IMR-90 (cell line): ENCODE results near the gene ATG10. TPM values are rescaled to one million over a fixed set of nuclear protein-coding genes. Genes with fewer than 3 reads are reported as not detected.

Source experiments
- ATAC-seq: fragments of 200-7000 bp; cut with Tn5 transposase; 2 replicates; pipeline ENCODE4 v1.9.1; 2020; ENCODE audit warnings: low read depth, mild to moderate bottlenecking, moderate library complexity
- BruUV-seq: library from RNA; stranded (reverse); fragments of 400-500 nt; replicated peaks from 2 replicates; lab custom pipeline; 2021; lab: Mats Ljungman, UMichigan
- CTCF ChIA-PET: fragments of 300-600 bp; formaldehyde crosslinking; extraction: SDS; loops from one replicate; lab custom pipeline; 2021; ENCODE audit warnings: antibody characterized with exemption; lab: Yijun Ruan, JAX
- POLR2A ChIA-PET: fragments of 300-600 bp; sonication (Branson Sonifier 250); formaldehyde crosslinking; loops from one replicate; lab custom pipeline; 2022; ENCODE audit warnings: antibody characterized with exemption; ENCODE audit not compliant: unreplicated experiment; lab: Charles Lee
- DNase-seq: peaks from one replicate; pipeline ENCODE4 v3.0.0; 2013
- H2AFZ ChIP-seq: replicated peaks from 2 replicates; pipeline ENCODE3; 2013; ENCODE audit warnings: low read length, mild to moderate bottlenecking; ENCODE audit not compliant: poor library complexity
- H2AK5ac ChIP-seq: 2 replicates; pipeline ENCODE4 v1.6.1; 2013; ENCODE audit warnings: low read depth, low read length, inconsistent platforms
- H2AK9ac ChIP-seq: replicated peaks from 2 replicates; pipeline ENCODE3; 2013; ENCODE audit warnings: mild to moderate bottlenecking, low read depth, low read length, moderate library complexity; ENCODE audit not compliant: poor library complexity
- H2BK120ac ChIP-seq: 2 replicates; pipeline ENCODE4 v1.6.1; 2013; ENCODE audit warnings: low read depth, low read length, inconsistent platforms
- H2BK15ac ChIP-seq: 3 replicates; pipeline ENCODE4 v1.6.1; 2013; ENCODE audit warnings: low read depth, low read length, inconsistent platforms
- H2BK20ac ChIP-seq: 2 replicates; pipeline ENCODE4 v1.6.1; 2013; ENCODE audit warnings: low read depth, mild to moderate bottlenecking, inconsistent platforms, low read length, moderate library complexity
- H2BK5ac ChIP-seq: 2 replicates; pipeline ENCODE4 v1.6.1; 2013; ENCODE audit warnings: mild to moderate bottlenecking, low read depth, low read length, inconsistent platforms; ENCODE audit not compliant: poor library complexity, severe bottlenecking
- H3K14ac ChIP-seq: replicated peaks from 2 replicates; pipeline ENCODE4 v1.6.1; 2013; ENCODE audit warnings: low read depth, low read length, inconsistent platforms
- H3K18ac ChIP-seq: 2 replicates; pipeline ENCODE4 v1.6.1; 2013; ENCODE audit warnings: low read depth, low read length, control low read depth
- H3K23ac ChIP-seq: 2 replicates; pipeline ENCODE4 v1.6.1; 2013; ENCODE audit warnings: low read depth, low read length, inconsistent platforms
- H3K27ac ChIP-seq: 2 replicates; pipeline ENCODE4 v1.5.1; 2013; ENCODE audit warnings: mild to moderate bottlenecking, control low read depth, low read length; ENCODE audit not compliant: insufficient read depth
- H3K27me3 ChIP-seq: 2 replicates; pipeline ENCODE4 v1.6.1; 2013; ENCODE audit warnings: low read length; ENCODE audit not compliant: control insufficient read depth, insufficient read depth
- H3K36me3 ChIP-seq: 2 replicates; pipeline ENCODE4 v1.6.1; 2013; ENCODE audit warnings: low read length, mixed read lengths; ENCODE audit not compliant: control insufficient read depth, insufficient read depth
- H3K4ac ChIP-seq: 2 replicates; pipeline ENCODE4 v1.6.1; 2013; ENCODE audit warnings: low read depth, low read length, inconsistent platforms
- H3K4me1 ChIP-seq: 2 replicates; pipeline ENCODE4 v1.6.1; 2013; ENCODE audit warnings: low read length, mixed read lengths; ENCODE audit not compliant: control insufficient read depth, insufficient read depth
- H3K4me2 ChIP-seq: 2 replicates; pipeline ENCODE4 v1.6.1; 2013; ENCODE audit warnings: low read depth, mild to moderate bottlenecking, control low read depth, low read length, moderate library complexity
- H3K4me3 ChIP-seq: 2 replicates; pipeline ENCODE4 v1.5.1; 2013; ENCODE audit warnings: low read depth, mild to moderate bottlenecking, control low read depth, low read length, moderate library complexity; ENCODE audit not compliant: insufficient read depth
- H3K56ac ChIP-seq: 2 replicates; pipeline ENCODE4 v1.6.1; 2013; ENCODE audit warnings: low read length, inconsistent platforms; ENCODE audit not compliant: insufficient read depth; ENCODE audit errors: extremely low read depth
- H3K79me1 ChIP-seq, 2 experiments: 2 replicates each; pipeline ENCODE4 v1.6.1; 2013; ENCODE audit warnings: low read length in 2 of 2, inconsistent platforms in 1 of 2, low read depth in 1 of 2
- H3K9ac ChIP-seq: 2 replicates; pipeline ENCODE4 v1.6.1; 2013; ENCODE audit warnings: low read depth, low read length, control low read depth
- H3K9me1 ChIP-seq: 2 replicates; pipeline ENCODE4 v1.6.1; 2013; ENCODE audit warnings: low read length, inconsistent platforms; ENCODE audit not compliant: insufficient read depth
- H3K9me3 ChIP-seq: 2 replicates; pipeline ENCODE4 v1.6.1; 2013; ENCODE audit warnings: low read length; ENCODE audit not compliant: control insufficient read depth, insufficient read depth
- H4K20me1 ChIP-seq: 2 replicates; pipeline ENCODE4 v1.6.1; 2013; ENCODE audit warnings: low read length, inconsistent platforms; ENCODE audit not compliant: insufficient read depth
- H4K5ac ChIP-seq: 2 replicates; pipeline ENCODE4 v1.6.1; 2013; ENCODE audit warnings: mild to moderate bottlenecking, low read depth, low read length, control low read depth
- H4K8ac ChIP-seq, 2 experiments: 2 replicates each; pipeline ENCODE4 v1.6.1; 2013; ENCODE audit warnings: low read depth in 2 of 2, low read length in 2 of 2, control low read depth in 1 of 2, inconsistent platforms in 1 of 2
- H4K91ac ChIP-seq: 2 replicates; pipeline ENCODE4 v1.6.1; 2013; ENCODE audit warnings: low read depth, low read length, inconsistent platforms; ENCODE audit not compliant: insufficient read depth
- ELK1 ChIP-seq: fragments of 150-350 bp; IDR thresholded peaks from 2 replicates; pipeline ENCODE4 v1.6.1; 2016; ENCODE audit warnings: low read depth, mild to moderate bottlenecking, low read length, moderate library complexity, borderline replicate concordance
- MXI1 ChIP-seq: IDR thresholded peaks from 2 replicates; pipeline ENCODE4 v1.6.1; 2012; ENCODE audit warnings: low read depth, mild to moderate bottlenecking, low read length, moderate library complexity, borderline replicate concordance
- NFE2L2 ChIP-seq: fragments of 150-350 bp; IDR thresholded peaks from 2 replicates; pipeline ENCODE4 v1.6.1; 2016; ENCODE audit warnings: low read depth, mild to moderate bottlenecking, low read length
- POLR2A ChIP-seq: IDR thresholded peaks from 2 replicates; pipeline ENCODE4 v1.6.1; 2012; ENCODE audit warnings: mild to moderate bottlenecking, low read depth, low read length
- WGBS, 2 experiments: methylation state at CpG; one replicate each; pipeline versions ENCODE4 v1.1.5 to v1.1.7; 2013; ENCODE audit warnings: missing lambda C conversion rate in 2 of 2; ENCODE audit not compliant: insufficient read length in 1 of 2; ENCODE audit errors: extremely low coverage in 2 of 2; 5-methylcytosine and 5-hydroxymethylcytosine counted together
- dilution Hi-C: fragments of 300-500 bp; cut with HindIII; formaldehyde crosslinking; loops from one replicate; pipeline ENCODE4 v1.14.3; 2018; ENCODE audit warnings: low sequenced_read_pairs; ENCODE audit not compliant: unreplicated experiment
- in situ Hi-C: fragments of 300-500 bp; cut with MboI; formaldehyde crosslinking; loops from 3 replicates; pipeline ENCODE4 v1.14.3; 2019; ENCODE audit warnings: low sequenced_read_pairs, inconsistent platforms, mixed read lengths
- intact Hi-C: fragments of 100-400 bp; cut with micrococcal nuclease; formaldehyde crosslinking; loops from 2 replicates; pipeline ENCODE4 v1.10.0; 2022
- polyA plus RNA-seq, 3 experiments: library from polyadenylated mRNA; depleted of rRNA; stranded (reverse); fragments of >200 nt; gene quantifications; 2 replicates each; pipeline ENCODE4 v1.2.3, GENCODE V29; 2012; ENCODE audit warnings: low replicate concordance in 1 of 3
- total RNA-seq: library from RNA; depleted of rRNA; stranded (reverse); fragments of >200 nt; gene quantifications from 2 replicates; pipeline ENCODE4 v1.2.3, GENCODE V29; 2012

ATG10 gene
- total and polyA plus RNA-seq, 2 of the 4 experiments (the other 2 are of a cell fraction): 3.4 to 8.1 TPM

GRCh38 chr5:82100303-82101077 is 128.7 kb downstream of the ATG10 start:
- Histone ChIP-seq H3K79me1 (no peaks in the 10 kb centered on the region), H4K5ac (no peak overlapping the region), H3K9me1 (no peaks in the 10 kb centered on the region), H3K4me1 (no peaks in the 10 kb centered on the region), H2AK5ac (no peak overlapping the region), H3K23ac (no peak overlapping the region), H3K9ac (no peak overlapping the region), H3K56ac (no peak overlapping the region), H3K27ac (no peak overlapping the region), H2BK15ac (no peak overlapping the region), H2BK120ac (no peak overlapping the region), H3K4me3 (no peak overlapping the region), H2AK9ac (no peak overlapping the region), H3K9me3 (no peaks in the 10 kb centered on the region), H3K4ac (no peak overlapping the region), H2AFZ (no peak overlapping the region), H2BK20ac (no peak overlapping the region), H2BK5ac (no peak overlapping the region), H3K18ac (no peak overlapping the region), H4K8ac (no peak overlapping the region), H3K4me2 (no peak overlapping the region), H4K91ac (no peak overlapping the region), H3K27me3 (no peaks in the 10 kb centered on the region), H3K36me3 (no peaks in the 10 kb centered on the region), H3K14ac (no peak overlapping the region), H4K20me1 (no peaks in the 10 kb centered on the region)
- ATAC-seq (peak; percentile 48; the same call in 1 of the 2 replicates), DNase-seq (peak; percentile 55)
- in situ Hi-C loops: no loop called here
- no peak for TF ChIP-seq POLR2A
- TF ChIP-seq ELK1: no peak
- no peak for TF ChIP-seq MXI1
- no peak for TF ChIP-seq NFE2L2
- intact Hi-C loops: no loop called here
- dilution Hi-C loops: no loop called here
- POLR2A ChIA-PET: no interaction called here
- no CpG with 5 or more reads among the region's 2 CpGs for WGBS, 2 experiments
- CTCF ChIA-PET: no interaction called here
- no TSS peak for BruUV-seq
